Astrocyte (in vitro differentiated cells and primary cell): ENCODE measurements around the gene SERPINB5.

Experiments
- EZH2 ChIP-seq: IDR thresholded peaks from 2 replicates; pipeline ENCODE4 v1.6.1; 2012; ENCODE audit warnings: mild to moderate bottlenecking, low read length, inconsistent platforms; ENCODE audit not compliant: insufficient read depth
- TF ChIP-seq, protein P1 (sequence below): IDR thresholded peaks from 2 replicates; pipeline ENCODE4 v1.5.1; 2011; ENCODE audit warnings: low read depth, mild to moderate bottlenecking, inconsistent platforms, low read length, moderate library complexity; ENCODE audit not compliant: insufficient read depth

DNA sequence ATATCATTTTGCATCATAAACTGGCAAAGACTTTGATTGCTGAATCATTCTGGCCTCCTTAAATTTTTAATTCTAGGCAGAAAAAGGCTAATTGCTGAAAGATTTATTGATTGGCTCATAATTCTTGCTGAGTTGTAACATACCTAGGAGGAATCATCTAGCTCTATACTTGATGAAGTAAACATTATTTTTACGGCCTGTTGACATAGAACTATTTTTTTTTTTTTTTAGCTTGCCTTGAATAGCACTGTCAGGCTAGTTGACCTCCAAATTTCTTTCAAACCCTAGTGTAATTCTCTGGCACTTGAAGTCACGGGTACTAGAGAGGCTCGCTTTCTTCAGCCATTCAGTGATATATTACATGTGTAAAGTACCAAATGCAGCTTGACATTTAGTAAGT lies 68.2 kb downstream of the SERPINB5 start:
- TF ChIP-seq, protein P1, sequence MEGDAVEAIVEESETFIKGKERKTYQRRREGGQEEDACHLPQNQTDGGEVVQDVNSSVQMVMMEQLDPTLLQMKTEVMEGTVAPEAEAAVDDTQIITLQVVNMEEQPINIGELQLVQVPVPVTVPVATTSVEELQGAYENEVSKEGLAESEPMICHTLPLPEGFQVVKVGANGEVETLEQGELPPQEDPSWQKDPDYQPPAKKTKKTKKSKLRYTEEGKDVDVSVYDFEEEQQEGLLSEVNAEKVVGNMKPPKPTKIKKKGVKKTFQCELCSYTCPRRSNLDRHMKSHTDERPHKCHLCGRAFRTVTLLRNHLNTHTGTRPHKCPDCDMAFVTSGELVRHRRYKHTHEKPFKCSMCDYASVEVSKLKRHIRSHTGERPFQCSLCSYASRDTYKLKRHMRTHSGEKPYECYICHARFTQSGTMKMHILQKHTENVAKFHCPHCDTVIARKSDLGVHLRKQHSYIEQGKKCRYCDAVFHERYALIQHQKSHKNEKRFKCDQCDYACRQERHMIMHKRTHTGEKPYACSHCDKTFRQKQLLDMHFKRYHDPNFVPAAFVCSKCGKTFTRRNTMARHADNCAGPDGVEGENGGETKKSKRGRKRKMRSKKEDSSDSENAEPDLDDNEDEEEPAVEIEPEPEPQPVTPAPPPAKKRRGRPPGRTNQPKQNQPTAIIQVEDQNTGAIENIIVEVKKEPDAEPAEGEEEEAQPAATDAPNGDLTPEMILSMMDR, result no peak
- no peak for TF ChIP-seq EZH2
